GM19328 (cell line): Measurements from ENCODE around the gene GMPPB.
"Not testable (repeated sequence)": the region's sequence is repeated elsewhere in the genome, so short reads cannot be mapped to it uniquely, and the experiment has no call there.

Experiments
- ATAC-seq: cut with Tn5 transposase; IDR thresholded peaks from one replicate; pipeline ENCODE4 v1.9.1; 2021; ENCODE audit warnings: mild to moderate bottlenecking, moderate library complexity; ENCODE audit not compliant: unreplicated experiment

GMPPB gene

GRCh38 chr3:49714728-49715550, 8.8 kb downstream of the GMPPB start:
- no peak for ATAC-seq

DNA sequence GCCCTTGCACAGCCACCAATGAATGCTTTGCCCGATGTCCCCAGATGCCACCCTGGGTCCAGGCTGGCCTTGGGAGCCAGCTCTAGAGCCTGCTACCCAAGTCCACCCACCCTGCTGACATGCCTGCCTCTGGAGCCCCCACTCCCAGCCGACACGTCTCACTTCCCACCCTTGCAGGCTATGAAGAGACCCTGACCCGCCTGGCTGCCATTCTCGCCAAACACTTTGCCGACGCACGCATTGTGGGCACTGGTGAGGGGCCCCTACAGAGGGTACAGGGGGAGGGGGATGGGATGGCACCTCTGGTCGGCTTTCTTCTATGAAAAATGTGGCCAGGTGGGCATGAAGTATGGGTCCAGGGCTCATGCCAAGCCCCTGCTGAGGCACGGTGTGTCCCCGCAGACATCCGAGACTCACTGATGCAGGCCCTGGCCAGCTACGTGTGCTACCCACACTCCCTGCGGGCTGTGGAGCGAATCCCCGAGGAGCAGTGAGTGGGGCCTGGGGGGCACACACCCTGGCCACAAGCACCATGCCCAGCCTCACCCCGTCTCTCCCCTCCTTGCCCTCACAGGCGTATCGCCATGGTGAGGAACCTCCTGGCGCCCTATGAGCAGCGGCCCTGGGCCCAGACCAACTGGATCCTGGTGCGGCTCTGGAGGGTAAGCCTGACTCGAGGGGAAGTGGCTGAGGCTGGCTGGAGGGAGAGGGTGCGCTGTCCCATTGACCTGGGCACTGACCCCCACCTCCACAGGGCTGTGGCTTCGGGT, 10.2 kb downstream of the GMPPB start:
- ATAC-seq: no peak

DNA sequence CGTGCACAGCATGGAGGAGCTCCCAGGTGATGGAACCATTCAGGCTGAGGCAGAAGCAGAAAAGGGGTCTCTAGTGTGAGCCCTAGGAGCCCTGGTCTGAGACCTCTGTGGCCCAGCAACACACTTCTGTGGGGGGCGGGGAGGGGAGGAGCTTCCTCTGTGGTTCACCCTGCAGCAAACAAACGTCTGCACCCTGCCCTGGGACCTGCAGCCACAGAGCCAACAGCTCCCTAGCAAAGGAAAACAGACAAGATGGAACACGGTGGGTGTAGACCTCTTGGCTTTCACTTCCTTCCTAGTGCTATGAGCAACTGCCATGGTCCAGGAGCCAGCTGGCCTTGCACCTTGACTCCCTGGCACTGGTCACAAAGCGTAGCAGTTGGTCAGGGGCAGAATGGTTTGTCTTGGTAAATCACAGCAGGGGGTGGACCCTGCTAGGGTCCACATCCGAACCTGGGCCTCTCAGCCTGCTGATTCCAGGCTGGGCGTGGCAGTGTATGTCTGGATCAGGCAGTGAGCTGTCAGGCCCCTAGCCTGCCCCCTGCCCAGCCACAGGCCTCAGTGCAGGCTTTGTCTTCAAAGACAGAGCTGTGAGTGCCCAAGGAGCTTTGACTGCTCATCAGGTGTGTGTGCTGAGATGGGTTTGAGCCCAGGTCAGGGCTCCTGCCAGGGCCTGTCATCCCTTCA, 11.0 kb downstream of the GMPPB start:
- no peak for ATAC-seq

DNA sequence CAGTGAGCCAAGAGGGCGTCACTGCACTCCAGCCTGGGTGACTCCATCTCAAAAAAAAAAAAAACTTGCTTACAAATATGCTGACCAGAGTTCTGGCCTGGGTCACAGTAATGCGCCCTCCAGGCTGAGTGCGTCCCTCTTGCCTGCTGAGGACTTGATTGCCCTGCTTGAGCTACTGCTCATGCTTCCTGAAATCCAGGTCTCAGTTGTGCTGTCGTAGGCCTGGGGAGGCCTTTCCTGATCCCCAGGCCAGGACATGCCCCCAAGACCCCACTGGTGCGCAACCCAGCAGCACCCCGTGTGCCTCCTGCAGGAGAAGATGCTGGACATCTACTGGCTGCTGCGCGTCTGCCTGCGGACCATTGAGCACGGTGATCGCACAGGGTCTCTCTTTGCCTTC, 11.6 kb downstream of the GMPPB start:
- no peak for ATAC-seq

DNA sequence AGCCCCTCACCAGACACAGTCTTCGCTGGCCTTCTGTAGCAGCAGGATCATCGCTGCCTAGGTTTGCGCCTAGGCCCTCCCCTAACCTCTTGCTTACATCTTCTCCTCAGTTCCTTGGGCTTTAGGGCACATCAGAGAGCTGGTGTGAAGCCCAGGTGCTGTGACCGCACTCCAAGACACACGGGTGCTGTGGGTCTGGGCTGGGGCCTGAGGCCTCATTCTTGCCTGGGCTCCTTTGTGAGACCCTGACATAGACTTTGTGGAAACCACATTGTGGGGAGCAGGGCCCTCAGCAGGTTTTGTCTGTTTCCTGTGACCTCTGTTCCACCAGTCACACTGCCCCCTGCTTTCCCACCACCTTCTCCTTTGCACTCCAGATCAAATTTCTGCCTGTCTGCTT, 12.3 kb downstream of the GMPPB start:
- no peak for ATAC-seq

GRCh38 chr3:49709852-49710251, 13.9 kb downstream of the GMPPB start:
- no peak for ATAC-seq

GRCh38 chr3:49707113-49707480, 16.7 kb downstream of the GMPPB start:
- ATAC-seq: no peak

DNA sequence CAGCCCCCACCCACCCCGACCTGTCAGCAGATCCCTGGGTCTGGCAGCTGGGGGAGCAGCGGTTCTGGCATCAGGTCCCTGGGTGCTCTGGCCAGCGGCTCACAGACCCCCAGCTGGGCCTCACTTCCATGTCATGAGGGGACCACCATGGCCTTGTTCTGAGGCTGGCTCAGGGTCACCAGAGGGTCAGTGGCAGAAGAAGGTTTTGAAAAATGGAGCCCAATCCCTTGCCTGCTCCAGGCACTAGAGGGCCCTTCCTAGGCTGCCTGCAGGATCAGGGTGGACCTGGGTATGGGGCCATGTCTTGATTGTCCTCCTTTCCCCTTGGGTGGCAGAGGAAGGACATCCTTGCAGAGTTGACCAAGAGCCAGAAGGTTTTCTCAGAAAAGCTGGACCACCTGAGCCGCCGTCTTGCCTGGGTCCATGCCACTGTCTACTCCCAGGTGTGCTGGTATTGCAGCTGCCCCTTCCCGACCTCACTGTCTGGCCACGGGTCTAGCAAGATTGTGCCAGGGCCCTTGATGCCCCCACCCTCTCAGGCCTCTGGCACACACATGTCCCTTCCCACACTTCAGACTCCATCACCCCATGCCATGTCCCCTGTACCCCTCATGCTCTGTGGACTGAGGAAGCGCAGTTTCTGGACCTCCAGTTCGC, 17.2 kb downstream of the GMPPB start:
- ATAC-seq: no peak

DNA sequence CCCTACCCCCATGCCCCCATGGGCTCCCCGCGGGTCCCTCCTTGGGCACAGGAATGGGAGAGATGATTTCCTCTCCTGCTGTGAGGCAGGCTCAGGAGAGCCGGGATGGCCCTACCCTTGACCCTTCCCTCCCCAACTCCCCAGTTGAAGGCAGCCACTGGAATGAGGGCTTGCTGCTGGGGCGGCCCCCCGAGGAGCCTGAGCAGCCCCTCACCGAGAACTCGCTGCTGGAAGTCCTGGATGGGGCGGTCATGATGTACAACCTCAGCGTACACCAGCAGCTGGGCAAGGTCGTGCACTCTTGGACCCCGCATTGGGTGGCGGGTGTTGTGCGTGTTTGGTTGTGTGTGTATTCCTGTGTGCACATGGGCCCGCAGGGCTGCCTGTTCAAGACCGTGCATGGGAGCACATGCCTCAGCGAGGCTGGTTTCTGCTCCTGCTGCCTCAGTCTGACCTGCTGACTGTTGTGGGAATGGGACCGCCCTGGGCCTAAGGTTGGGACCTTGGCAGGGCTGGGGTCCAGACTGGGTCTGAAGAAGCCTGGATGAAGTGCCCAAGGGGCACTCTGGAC, 18.3 kb downstream of the GMPPB start:
- ATAC-seq: no peak

DNA sequence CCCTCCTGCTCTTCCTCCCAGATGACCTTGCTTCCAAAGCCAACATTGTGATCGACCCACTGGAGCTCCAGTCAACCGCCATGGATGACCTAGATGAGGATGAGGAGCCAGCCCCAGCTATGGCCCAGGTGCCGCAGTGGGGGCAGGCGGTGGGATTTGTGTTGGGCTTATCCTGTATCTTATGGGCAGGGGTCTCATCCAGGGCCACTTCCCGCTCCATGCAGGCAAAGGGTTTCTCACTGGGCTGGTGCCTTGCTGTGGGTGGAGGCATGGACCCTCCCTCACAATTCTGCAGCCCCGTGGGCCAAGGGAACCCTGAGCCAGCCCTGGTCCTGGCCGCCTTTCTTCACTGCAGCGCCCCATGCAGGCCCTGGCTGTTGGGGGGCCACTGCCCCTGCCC, 19.1 kb downstream of the GMPPB start:
- no peak for ATAC-seq

- ATAC-seq: no peak
Measured at GRCh38 chr3:49703956-49704355, 19.8 kb downstream of the GMPPB start.

DNA sequence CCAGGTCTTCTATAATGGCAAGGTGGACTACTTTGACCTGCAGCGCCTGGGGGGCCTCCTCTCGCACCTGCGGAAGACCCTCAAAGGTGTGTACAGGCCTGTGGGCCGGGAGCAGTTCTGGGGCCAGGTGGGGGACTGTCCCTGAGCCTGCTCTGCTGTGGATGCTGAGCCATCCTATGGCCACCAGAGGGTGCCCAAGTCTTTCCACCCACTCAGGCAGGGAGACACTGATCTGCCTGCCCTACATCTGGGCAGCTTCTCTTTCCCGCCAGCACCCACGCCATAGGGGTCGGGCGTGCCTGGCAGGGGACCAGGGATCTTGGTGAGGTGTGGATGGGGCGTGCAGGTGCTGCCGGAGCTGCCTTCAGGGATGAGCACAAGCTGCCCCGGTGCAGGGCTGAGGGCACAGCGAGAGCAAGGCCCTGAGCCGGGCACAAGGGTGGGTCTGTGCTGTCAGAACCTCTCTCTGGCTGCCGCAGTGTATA, 20.3 kb downstream of the GMPPB start:
- no peak for ATAC-seq

DNA sequence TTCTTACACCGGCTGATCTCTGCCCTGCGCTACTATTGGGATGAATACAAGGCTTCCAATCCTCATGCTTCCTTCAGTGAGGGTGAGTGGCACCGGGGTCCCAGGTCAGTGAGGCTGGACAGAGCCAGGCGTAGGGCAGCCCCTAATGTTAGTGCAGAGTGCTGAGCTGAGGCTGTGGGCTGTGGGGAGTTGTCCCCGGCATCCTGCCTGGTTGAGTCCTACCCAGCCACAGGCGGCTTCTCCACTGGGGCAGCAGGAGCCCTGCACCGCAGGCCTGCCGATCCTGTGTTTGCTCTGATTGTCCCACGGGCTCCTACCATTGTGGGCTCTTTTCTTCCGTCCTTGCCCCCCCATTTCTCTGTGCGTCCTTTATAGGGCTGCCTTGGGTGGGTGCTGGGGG, 21.1 kb downstream of the GMPPB start:
- ATAC-seq: no peak

- ATAC-seq: no peak
Measured at GRCh38 chr3:49701388-49702077, 22.2 kb downstream of the GMPPB start.

DNA sequence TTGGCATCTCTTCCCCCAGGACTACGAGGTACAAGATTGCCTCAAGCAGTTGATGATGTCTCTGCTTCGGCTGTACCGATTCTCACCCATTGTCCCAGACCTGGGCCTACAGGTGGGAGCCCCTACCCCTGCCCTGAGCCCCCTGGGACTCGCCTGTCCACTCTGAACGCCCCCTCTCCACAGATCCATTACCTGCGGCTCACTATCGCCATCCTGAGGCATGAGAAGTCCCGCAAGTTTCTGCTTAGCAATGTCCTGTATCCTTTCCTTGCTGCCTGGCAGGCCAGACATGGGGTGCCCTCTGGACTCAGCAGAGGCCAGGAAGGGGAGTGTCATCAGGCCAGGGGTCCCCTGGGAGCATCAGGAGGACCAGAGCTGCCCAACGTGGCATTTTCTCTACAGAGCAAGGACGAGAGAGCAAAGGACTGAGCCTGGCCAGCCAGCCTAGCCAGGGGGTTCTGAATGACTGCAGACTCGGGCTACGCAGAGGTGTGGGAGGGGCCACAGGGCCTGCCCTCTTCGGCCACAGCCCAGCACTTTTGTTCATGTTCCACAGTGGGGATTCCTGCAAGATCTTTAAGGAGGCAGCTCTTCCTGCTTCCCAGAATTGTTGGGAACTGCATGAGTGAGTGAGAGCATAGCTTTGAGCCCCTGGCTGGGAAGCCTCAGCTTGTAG, 23.2 kb downstream of the GMPPB start:
- ATAC-seq: no peak

- no peak for ATAC-seq
Measured at GRCh38 chr3:49700014-49700413, 23.7 kb downstream of the GMPPB start.

GRCh38 chr3:49699281-49699979, 24.3 kb downstream of the GMPPB start:
- no peak for ATAC-seq

DNA sequence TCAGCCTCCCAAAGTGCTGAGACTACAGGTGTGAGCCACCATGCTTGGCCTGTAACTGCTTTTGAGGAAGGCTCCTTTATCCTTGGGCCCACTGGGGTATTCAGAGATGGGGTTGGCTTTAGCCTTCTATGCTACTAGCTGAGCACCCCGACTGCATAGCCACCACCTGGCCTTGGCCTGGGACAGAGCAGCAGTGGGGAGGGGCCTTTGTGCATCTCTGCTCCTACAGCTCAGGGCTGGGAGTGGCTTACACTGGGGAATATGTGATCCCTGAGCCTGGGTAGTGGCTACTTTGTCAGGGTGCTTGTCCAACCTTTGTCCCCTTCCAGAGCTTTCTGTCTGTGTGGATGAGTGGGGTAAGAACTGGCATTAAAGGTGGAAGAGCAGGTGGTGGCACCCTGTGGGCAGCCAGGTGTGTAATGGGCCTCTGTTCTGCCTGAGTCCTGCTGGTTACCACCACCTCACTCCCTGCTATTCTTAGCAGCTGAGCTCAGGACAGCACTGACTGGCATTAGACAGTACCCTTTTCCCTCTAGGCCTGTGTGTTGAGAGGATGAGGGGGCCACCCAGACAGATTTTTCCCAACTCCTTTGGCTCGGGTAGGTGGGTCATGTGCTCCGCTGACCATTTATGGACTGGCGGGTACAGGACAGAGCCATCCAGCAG, 28.3 kb downstream of the GMPPB start:
- not testable (repeated sequence) for ATAC-seq
